ENCODE data around the gene CNTNAP2.
"Not testable (repeated sequence)": the region's sequence is repeated elsewhere in the genome, so short reads cannot be mapped to it uniquely, and the experiment has no call there.

Gene CNTNAP2

GRCh38 chr7:147779949-147780348 lies 1663.3 kb downstream of the CNTNAP2 start (continued):
- TF ChIP-seq, protein P1, sequence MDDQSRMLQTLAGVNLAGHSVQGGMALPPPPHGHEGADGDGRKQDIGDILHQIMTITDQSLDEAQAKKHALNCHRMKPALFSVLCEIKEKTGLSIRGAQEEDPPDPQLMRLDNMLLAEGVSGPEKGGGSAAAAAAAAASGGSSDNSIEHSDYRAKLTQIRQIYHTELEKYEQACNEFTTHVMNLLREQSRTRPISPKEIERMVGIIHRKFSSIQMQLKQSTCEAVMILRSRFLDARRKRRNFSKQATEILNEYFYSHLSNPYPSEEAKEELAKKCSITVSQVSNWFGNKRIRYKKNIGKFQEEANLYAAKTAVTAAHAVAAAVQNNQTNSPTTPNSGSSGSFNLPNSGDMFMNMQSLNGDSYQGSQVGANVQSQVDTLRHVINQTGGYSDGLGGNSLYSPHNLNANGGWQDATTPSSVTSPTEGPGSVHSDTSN (CRISPR knock-in tag; IDR thresholded peaks at IDR 0.05), result no peak

DNA sequence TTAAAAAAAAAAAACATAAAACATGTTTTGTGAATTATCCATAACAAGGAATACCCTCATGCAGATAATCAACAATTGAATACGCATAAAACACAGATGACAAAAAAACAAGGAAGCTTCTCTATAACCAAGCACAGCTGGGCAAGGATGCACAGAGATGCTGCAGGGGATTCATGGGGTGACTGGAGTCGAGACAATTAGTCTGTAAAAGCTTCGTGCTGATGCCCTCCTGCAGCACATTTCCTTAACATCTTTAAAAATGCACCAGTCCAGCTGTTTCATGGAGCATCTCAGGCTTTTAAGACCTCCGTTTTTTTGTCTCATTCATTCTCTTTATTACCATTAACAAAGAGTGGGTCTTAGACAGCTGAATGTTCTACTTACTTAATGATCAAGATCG lies 1680.0 kb downstream of the CNTNAP2 start:
- no peak for TF ChIP-seq ZNF664 (tag by site-specific recombination; IDR thresholded peaks at IDR 0.05)
- no peak for TF ChIP-seq ZNF571 (tag by site-specific recombination; IDR thresholded peaks at IDR 0.05)
- no peak overlapping the region for H3K27ac ChIP-seq (ENCODE audit: extremely low read depth, low read depth, low read length)
- ChIA-PET POLR2A (no interaction called here), CTCF (no interaction called here)
- no peak overlapping the region for H3K4me3 ChIP-seq (ENCODE audit: low read depth, low read length)
- no peaks in the 10 kb centered on the region for H3K36me3 ChIP-seq (ENCODE audit: control insufficient read depth in 2 of 2, insufficient read depth in 1 of 2, low read length in 2 of 2)
- H3K9me3 ChIP-seq (ENCODE audit: control insufficient read depth, insufficient read depth, low read depth, low read length), result no peaks in the 10 kb centered on the region
- H3K4me1 ChIP-seq (ENCODE audit: control insufficient read depth, insufficient read depth, low read length), result no peaks in the 10 kb centered on the region

- Histone ChIP-seq H3K9me3 (ENCODE audit: control insufficient read depth, insufficient read depth, low read depth, low read length) (no peaks in the 10 kb centered on the region), H3K4me3 (ENCODE audit: low read depth, low read length) (no peak overlapping the region), H3K4me1 (ENCODE audit: control insufficient read depth, insufficient read depth, low read length) (no peaks in the 10 kb centered on the region), H3K27ac (ENCODE audit: extremely low read depth, low read depth, low read length) (no peak overlapping the region), H3K36me3 (ENCODE audit: control insufficient read depth in 2 of 2, insufficient read depth in 1 of 2, low read length in 2 of 2) (no peaks in the 10 kb centered on the region)
- POLR2A ChIA-PET, result no interaction called here
- CTCF ChIA-PET, result no interaction called here
- TF ChIP-seq ZSCAN4 (tag by site-specific recombination; IDR thresholded peaks at IDR 0.05), result no peak
- TF ChIP-seq SP3 (tag by site-specific recombination; IDR thresholded peaks at IDR 0.05), result no peak
- no peak for TF ChIP-seq ZNF184 (tag by site-specific recombination; IDR thresholded peaks at IDR 0.05)
Measured at GRCh38 chr7:147798001-147798400, 1681.4 kb downstream of the CNTNAP2 start.

DNA sequence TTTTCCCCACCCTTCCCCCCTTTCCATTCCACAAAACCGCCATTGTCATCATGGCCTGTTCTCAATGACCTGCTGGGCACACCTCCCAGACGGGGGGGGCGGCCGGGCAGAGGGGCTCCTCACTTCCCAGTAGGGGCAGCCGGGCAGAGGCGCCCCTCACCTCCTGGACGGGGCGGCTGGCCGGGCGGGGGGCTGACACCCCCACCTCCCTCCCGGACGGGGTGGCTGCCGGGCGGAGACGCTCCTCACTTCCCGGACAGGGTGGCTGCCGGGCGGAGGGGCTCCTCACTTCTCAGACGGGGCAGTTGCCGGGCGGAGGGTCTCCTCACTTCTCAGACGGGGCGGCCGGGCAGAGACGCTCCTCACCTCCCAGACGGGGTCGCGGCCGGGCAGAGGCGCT lies 1685.2 kb downstream of the CNTNAP2 start:
- H3K36me3 ChIP-seq (ENCODE audit: control insufficient read depth in 2 of 2, insufficient read depth in 1 of 2, low read length in 2 of 2); H3K4me1 ChIP-seq (ENCODE audit: control insufficient read depth, insufficient read depth, low read length); H3K27ac ChIP-seq (ENCODE audit: extremely low read depth, low read depth, low read length); CTCF ChIA-PET; POLR2A ChIA-PET; H3K9me3 ChIP-seq (ENCODE audit: control insufficient read depth, insufficient read depth, low read depth, low read length); H3K4me3 ChIP-seq (ENCODE audit: low read depth, low read length): not testable (repeated sequence)

DNA sequence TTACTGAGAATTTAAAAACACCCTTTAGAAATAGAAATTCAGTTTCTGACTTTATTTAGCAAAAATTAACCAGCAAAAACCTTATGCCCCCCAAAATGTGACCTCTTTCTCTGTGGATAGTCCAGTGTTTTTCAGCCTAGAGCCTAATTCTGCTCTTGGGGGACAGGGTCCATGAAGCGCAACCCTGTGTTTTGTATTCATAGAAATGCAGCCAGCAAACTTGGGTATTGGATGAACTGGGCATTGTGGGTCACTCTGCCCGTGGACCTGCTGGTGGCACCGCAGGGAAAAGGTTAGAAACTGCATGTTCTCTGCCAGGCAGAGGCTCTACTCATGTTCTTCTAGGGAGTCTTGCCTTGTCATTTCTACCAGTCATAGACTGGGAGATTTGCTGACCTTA lies 1686.5 kb downstream of the CNTNAP2 start:
- no peaks in the 10 kb centered on the region for H3K9me3 ChIP-seq (ENCODE audit: control insufficient read depth, insufficient read depth, low read depth, low read length)
- POLR2A ChIA-PET, result no interaction called here
- CTCF ChIA-PET, result no interaction called here
- H3K4me1 ChIP-seq (ENCODE audit: control insufficient read depth, insufficient read depth, low read length), result no peaks in the 10 kb centered on the region
- H3K27ac ChIP-seq (ENCODE audit: extremely low read depth, low read depth, low read length), result no peak overlapping the region
- no peak for TF ChIP-seq TSHZ1 (tag by site-specific recombination; IDR thresholded peaks at IDR 0.05; ENCODE audit: borderline replicate concordance)
- no peak for TF ChIP-seq BCL6B (tag by site-specific recombination; IDR thresholded peaks at IDR 0.05)
- no peak for TF ChIP-seq INSM2 (tag by site-specific recombination; IDR thresholded peaks at IDR 0.05)
- no peak for TF ChIP-seq ZNF354C (tag by site-specific recombination; IDR thresholded peaks at IDR 0.05; ENCODE audit: borderline replicate concordance, low read depth)
- TF ChIP-seq ZNF416 (tag by site-specific recombination; IDR thresholded peaks at IDR 0.05), result no peak
- TF ChIP-seq ZNF560 (tag by site-specific recombination; IDR thresholded peaks at IDR 0.05; ENCODE audit: borderline replicate concordance), result no peak
- no peak for TF ChIP-seq ZNF391 (tag by site-specific recombination; IDR thresholded peaks at IDR 0.05; ENCODE audit: borderline replicate concordance, low read depth)
- TF ChIP-seq ZNF155 (tag by site-specific recombination; IDR thresholded peaks at IDR 0.05), result no peak
- no peaks in the 10 kb centered on the region for H3K36me3 ChIP-seq (ENCODE audit: control insufficient read depth in 2 of 2, insufficient read depth in 1 of 2, low read length in 2 of 2)
- no peak overlapping the region for H3K4me3 ChIP-seq (ENCODE audit: low read depth, low read length)
